Adipocyte (in vitro differentiated cells): ENCODE measurements around the gene F7.

Experiments used
- DNase-seq: peaks from one replicate; pipeline ENCODE4 v3.0.0-alpha.2; 2015; ENCODE audit warnings: low read depth
- H3K27me3 ChIP-seq: replicated peaks from 2 replicates; pipeline ENCODE4 v1.7.0; 2013; ENCODE audit warnings: mild to moderate bottlenecking, low read length, moderate library complexity; ENCODE audit not compliant: control insufficient read depth, insufficient read depth
- H3K36me3 ChIP-seq: 2 replicates; pipeline ENCODE4 v1.7.0; 2013; ENCODE audit warnings: low read length, mild to moderate bottlenecking, moderate library complexity; ENCODE audit not compliant: control insufficient read depth, insufficient read depth, severe bottlenecking
- H3K4me1 ChIP-seq: 2 replicates; pipeline ENCODE4 v1.7.0; 2013; ENCODE audit warnings: mild to moderate bottlenecking, low read length, moderate library complexity; ENCODE audit not compliant: control insufficient read depth, insufficient read depth
- H3K4me3 ChIP-seq: 2 replicates; pipeline ENCODE4 v1.7.0; 2013; ENCODE audit warnings: mild to moderate bottlenecking, low read length, moderate library complexity
- H3K9ac ChIP-seq: 2 replicates; pipeline ENCODE4 v1.7.0; 2013; ENCODE audit warnings: mild to moderate bottlenecking, low read length, moderate library complexity
- H3K9me3 ChIP-seq: 2 replicates; pipeline ENCODE4 v1.7.0; 2013; ENCODE audit warnings: mild to moderate bottlenecking, low read length, moderate library complexity; ENCODE audit not compliant: control insufficient read depth

Gene F7

GRCh38 chr13:113063091-113063491 is 42.5 kb upstream of the F7 start:
- H3K4me3 ChIP-seq, result no peak overlapping the region
- no peak for DNase-seq

GRCh38 chr13:113064000-113064533 is 41.5 kb upstream of the F7 start:
- H3K27me3 ChIP-seq, result no peaks in the 10 kb centered on the region
- peaks cover 19% of the 10 kb centered on the region for H3K4me1 ChIP-seq
- no peaks in the 10 kb centered on the region for H3K36me3 ChIP-seq
- no peaks in the 10 kb centered on the region for H3K9me3 ChIP-seq
- peak overlapping the region; percentile 79 for H3K4me3 ChIP-seq
- DNase-seq, result no peak
- H3K9ac ChIP-seq, result peak overlapping the region; percentile 53

More at GRCh38 chr13:113063091-113063491, 42.5 kb upstream of the F7 start:
- H3K27me3 ChIP-seq, result no peaks in the 10 kb centered on the region
- peaks cover 19% of the 10 kb centered on the region for H3K4me1 ChIP-seq
- H3K9ac ChIP-seq, result no peak overlapping the region
- no peaks in the 10 kb centered on the region for H3K36me3 ChIP-seq
- H3K9me3 ChIP-seq, result no peaks in the 10 kb centered on the region

- Histone ChIP-seq H3K4me3 (peak overlapping the region; percentile 79), H3K4me1 (peaks cover 19% of the 10 kb centered on the region), H3K9me3 (no peaks in the 10 kb centered on the region), H3K9ac (peak overlapping the region; percentile 80), H3K36me3 (no peaks in the 10 kb centered on the region), H3K27me3 (no peaks in the 10 kb centered on the region)
- DNase-seq, result peak; percentile 22
These were observed 40.8 kb upstream of the F7 start for GRCh38 chr13:113064534-113065405.

GRCh38 chr13:113065406-113066141 is 40.0 kb upstream of the F7 start:
- no peak for DNase-seq
- Histone ChIP-seq H3K4me1 (peaks cover 19% of the 10 kb centered on the region), H3K9ac (peak overlapping the region; percentile 80), H3K9me3 (no peaks in the 10 kb centered on the region), H3K36me3 (no peaks in the 10 kb centered on the region), H3K4me3 (peak overlapping the region; percentile 79), H3K27me3 (no peaks in the 10 kb centered on the region)

- no peak for DNase-seq
- H3K9me3 ChIP-seq, result no peaks in the 10 kb centered on the region
- H3K4me1 ChIP-seq, result peaks cover 19% of the 10 kb centered on the region
- no peaks in the 10 kb centered on the region for H3K36me3 ChIP-seq
- H3K27me3 ChIP-seq, result no peaks in the 10 kb centered on the region
- H3K4me3 ChIP-seq, result no peak overlapping the region
- no peak overlapping the region for H3K9ac ChIP-seq
These were observed 39.5 kb upstream of the F7 start for GRCh38 chr13:113066142-113066455.

- Histone ChIP-seq H3K9me3 (peaks cover 3% of the 10 kb centered on the region), H3K36me3 (no peaks in the 10 kb centered on the region), H3K27me3 (no peaks in the 10 kb centered on the region), H3K9ac (no peak overlapping the region), H3K4me1 (peaks cover 19% of the 10 kb centered on the region), H3K4me3 (no peak overlapping the region)
- DNase-seq, result no peak
These were observed 38.8 kb upstream of the F7 start for GRCh38 chr13:113066746-113067145.

DNA sequence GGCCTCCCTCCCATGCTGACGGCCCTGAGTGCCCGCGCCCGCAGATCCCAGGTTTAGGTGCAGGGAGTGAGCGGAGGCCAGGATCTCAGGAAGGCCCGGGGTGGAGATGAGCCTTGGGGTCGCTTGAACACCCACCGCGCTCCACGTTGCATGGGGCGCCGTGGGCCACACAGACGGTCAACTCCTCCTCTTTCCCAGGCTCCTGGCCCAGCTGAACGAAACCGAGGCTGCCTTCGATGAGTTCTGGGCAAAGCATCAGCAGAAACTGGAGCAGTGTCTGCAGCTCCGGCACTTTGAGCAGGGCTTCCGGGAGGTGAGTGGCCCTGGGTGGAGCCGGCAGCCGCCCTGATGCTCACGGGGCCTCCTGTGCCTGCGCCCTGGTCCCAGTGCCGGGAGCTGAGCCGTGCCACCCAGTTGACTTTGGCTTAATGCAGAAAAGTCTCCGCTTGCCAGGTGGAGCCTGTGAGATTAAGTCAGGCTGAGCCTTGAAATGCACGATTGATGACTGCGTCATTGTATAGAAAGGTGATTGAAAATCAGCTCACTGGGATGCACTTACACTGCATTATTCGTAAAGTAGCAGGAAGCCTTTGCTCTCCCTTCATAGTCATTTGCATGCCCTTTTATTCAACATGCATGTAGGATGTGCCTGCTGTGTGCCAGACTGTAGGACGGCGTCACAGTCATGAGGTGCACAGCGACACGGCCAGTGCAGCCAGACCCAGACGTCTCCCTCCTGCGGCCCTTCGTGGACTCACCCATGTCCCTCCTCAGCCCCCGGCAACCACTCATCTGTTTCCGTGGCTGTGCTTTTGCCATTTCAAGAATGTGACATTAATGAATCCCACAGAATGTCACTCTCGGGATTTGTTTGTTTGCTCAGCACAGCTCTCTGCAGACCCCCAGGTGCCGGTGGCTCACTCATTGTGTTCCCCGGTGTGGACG is 35.5 kb upstream of the F7 start:
- peaks cover 6% of the 10 kb centered on the region for H3K4me1 ChIP-seq
- H3K27me3 ChIP-seq, result no peaks in the 10 kb centered on the region
- no peak overlapping the region for H3K9ac ChIP-seq
- H3K9me3 ChIP-seq, result peaks cover 7% of the 10 kb centered on the region
- no peaks in the 10 kb centered on the region for H3K36me3 ChIP-seq
- H3K4me3 ChIP-seq, result no peak overlapping the region
- no peak for DNase-seq

DNA sequence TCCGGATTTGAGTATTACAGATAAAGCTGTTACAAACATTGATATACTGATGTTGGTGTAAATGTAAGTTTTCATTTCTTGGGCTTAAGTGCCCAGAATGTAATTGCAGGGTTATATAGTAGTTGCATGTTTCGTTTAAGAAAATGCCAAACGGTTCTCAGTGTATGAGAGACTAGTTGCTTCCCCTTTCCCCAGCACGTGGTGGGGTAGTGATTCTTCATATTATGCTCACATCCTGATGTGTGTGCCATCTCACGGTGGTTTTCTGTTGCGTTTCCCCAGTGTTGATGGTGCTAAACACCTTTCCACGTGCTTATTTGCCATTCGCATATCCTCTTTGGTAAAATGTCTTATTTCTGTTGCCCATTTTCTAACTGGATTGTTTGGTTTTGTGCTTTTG is 34.7 kb upstream of the F7 start:
- Histone ChIP-seq H3K9ac (no peak overlapping the region), H3K4me1 (no peaks in the 10 kb centered on the region), H3K9me3 (peaks cover 7% of the 10 kb centered on the region), H3K27me3 (no peaks in the 10 kb centered on the region), H3K4me3 (no peak overlapping the region), H3K36me3 (no peaks in the 10 kb centered on the region)
- DNase-seq, result no peak

- no peaks in the 10 kb centered on the region for H3K36me3 ChIP-seq
- no peaks in the 10 kb centered on the region for H3K27me3 ChIP-seq
- no peak overlapping the region for H3K4me3 ChIP-seq
- DNase-seq, result no peak
- no peaks in the 10 kb centered on the region for H3K4me1 ChIP-seq
- no peak overlapping the region for H3K9ac ChIP-seq
- peaks cover 7% of the 10 kb centered on the region for H3K9me3 ChIP-seq
These were observed 33.2 kb upstream of the F7 start for GRCh38 chr13:113072376-113072775.

- no peak overlapping the region for H3K4me3 ChIP-seq
- no peak overlapping the region for H3K9ac ChIP-seq
- H3K9me3 ChIP-seq, result peaks cover 7% of the 10 kb centered on the region
- no peak for DNase-seq
- H3K27me3 ChIP-seq, result no peaks in the 10 kb centered on the region
- H3K4me1 ChIP-seq, result no peaks in the 10 kb centered on the region
- H3K36me3 ChIP-seq, result no peaks in the 10 kb centered on the region
These were observed 31.6 kb upstream of the F7 start for GRCh38 chr13:113073942-113074341.
